Caco-2 (cell line): ENCODE measurements around the gene RSPO1. TPM values are rescaled to one million over a fixed set of nuclear protein-coding genes. Genes with fewer than 3 reads are reported as not detected.

Experiments used
- BruUV-seq: library from RNA; stranded (reverse); fragments of 400-500 nt; replicated peaks from 2 replicates; lab custom pipeline; 2021; lab: Mats Ljungman, UMichigan
- CTCF ChIA-PET: fragments of 300-600 bp; sonication (Branson Sonifier 250); formaldehyde crosslinking; loops from one replicate; lab custom pipeline; 2022; ENCODE audit warnings: antibody characterized with exemption; lab: Charles Lee
- POLR2A ChIA-PET: fragments of 300-600 bp; sonication (Branson Sonifier 250); formaldehyde crosslinking; loops from one replicate; lab custom pipeline; 2022; ENCODE audit warnings: antibody characterized with exemption; lab: Charles Lee
- DNase-seq, 2 experiments: peaks; one replicate each; pipeline versions ENCODE4 v3.0.0 to v3.0.0-alpha.2; 2020 to 2022
- H3K27me3 ChIP-seq: replicated peaks from 2 replicates; pipeline ENCODE4 v1.6.0; 2011; ENCODE audit warnings: low read length; ENCODE audit not compliant: control insufficient read depth, insufficient read depth
- H3K36me3 ChIP-seq: 2 replicates; pipeline ENCODE4 v1.5.1; 2011; ENCODE audit warnings: low read length; ENCODE audit not compliant: control insufficient read depth, insufficient read depth
- H3K4me1 ChIP-seq: fragments of 250-450 bp; sonication (Bioruptor Pico); 2 replicates; pipeline ENCODE4 v1.5.1; 2020; ENCODE audit warnings: mild to moderate bottlenecking
- H3K4me3 ChIP-seq: 2 replicates; pipeline ENCODE4 v1.5.1; 2011; ENCODE audit warnings: low read depth, mild to moderate bottlenecking, control low read depth, low read length
- H3K9me3 ChIP-seq: fragments of 250-450 bp; sonication (Bioruptor Pico); 2 replicates; pipeline ENCODE4 v1.5.1; 2020; ENCODE audit warnings: mild to moderate bottlenecking, moderate library complexity
- H3K27ac Mint-ChIP-seq: one replicate; pipeline ENCODE4 v1.8.0; 2022; ENCODE audit warnings: mixed read lengths; ENCODE audit not compliant: unreplicated experiment
- H3K27me3 Mint-ChIP-seq: one replicate; pipeline ENCODE4 v1.8.0; 2022; ENCODE audit warnings: mixed read lengths; ENCODE audit not compliant: insufficient read depth, unreplicated experiment
- H3K36me3 Mint-ChIP-seq: one replicate; pipeline ENCODE4 v1.8.0; 2022; ENCODE audit warnings: mild to moderate bottlenecking, mixed read lengths; ENCODE audit not compliant: insufficient read depth, unreplicated experiment
- H3K4me1 Mint-ChIP-seq: one replicate; pipeline ENCODE4 v1.8.0; 2022; ENCODE audit warnings: low read depth, mixed read lengths; ENCODE audit not compliant: unreplicated experiment
- H3K4me3 Mint-ChIP-seq: one replicate; pipeline ENCODE4 v1.8.0; 2022; ENCODE audit warnings: mild to moderate bottlenecking, moderate library complexity, mixed read lengths; ENCODE audit not compliant: unreplicated experiment
- H3K9me3 Mint-ChIP-seq: one replicate; pipeline ENCODE4 v1.8.0; 2022; ENCODE audit warnings: mixed read lengths; ENCODE audit not compliant: unreplicated experiment
- CTCF ChIP-seq, 2 experiments: fragments of 200-600 bp in 1 of 2; IDR thresholded peaks; 1 replicate in 1 of 2; 2 replicates in 1 of 2; pipeline versions ENCODE4 v1.5.1 to v1.8.0; 2011 to 2022; ENCODE audit warnings: antibody characterized with exemption in 1 of 2, control low read depth in 1 of 2, inconsistent platforms in 1 of 2, low read depth in 1 of 2, low read length in 1 of 2, mild to moderate bottlenecking in 1 of 2, moderate library complexity in 1 of 2; ENCODE audit not compliant: insufficient read depth in 1 of 2, severe bottlenecking in 1 of 2, unreplicated experiment in 1 of 2
- intact Hi-C: fragments of 100-400 bp; cut with micrococcal nuclease; formaldehyde crosslinking; loops from one replicate; pipeline ENCODE4 v1.10.0; 2022; ENCODE audit not compliant: unreplicated experiment
- total RNA-seq: library from RNA; stranded (reverse); gene quantifications from 2 replicates; pipeline ENCODE4 v1.2.3, GENCODE V29; 2022

Gene RSPO1
- total RNA-seq, 1 experiment from 2014 or later, result not detected

GRCh38 chr1:37614105-37614504 is 20.6 kb downstream of the RSPO1 start:
- no peaks in the 10 kb centered on the region for H3K9me3 Mint-ChIP-seq
- H3K27me3 Mint-ChIP-seq, result peaks cover 36% of the 10 kb centered on the region
- Histone ChIP-seq H3K27me3 (no peaks in the 10 kb centered on the region), H3K4me1 (no peaks in the 10 kb centered on the region), H3K36me3 (no peaks in the 10 kb centered on the region), H3K4me3 (no peak overlapping the region), H3K9me3 (no peaks in the 10 kb centered on the region)
- no peak overlapping the region for H3K27ac Mint-ChIP-seq
- no peak overlapping the region for H3K4me3 Mint-ChIP-seq
- intact Hi-C loops, result no loop called here
- no peaks in the 10 kb centered on the region for H3K4me1 Mint-ChIP-seq
- TF ChIP-seq CTCF (IDR thresholded peaks at IDR 0.05; ENCODE audit: insufficient read depth in 1 of 2, low read depth in 1 of 2, low read length in 1 of 2, severe bottlenecking in 1 of 2, unreplicated experiment in 1 of 2), result no peak
- ChIA-PET CTCF (no interaction called here), POLR2A (no interaction called here)
- DNase-seq, result no peak
- no peaks in the 10 kb centered on the region for H3K36me3 Mint-ChIP-seq
- BruUV-seq, result no TSS peak

- Histone ChIP-seq H3K4me1 (no peaks in the 10 kb centered on the region), H3K36me3 (no peaks in the 10 kb centered on the region), H3K4me3 (no peak overlapping the region), H3K27me3 (no peaks in the 10 kb centered on the region), H3K9me3 (no peaks in the 10 kb centered on the region)
- H3K4me1 Mint-ChIP-seq, result no peaks in the 10 kb centered on the region
- no peak for DNase-seq
- POLR2A ChIA-PET, result interaction anchor here (1.0 kb wide), 1 partner anchor 16 kb away, joined by 3 read pairs; the partner anchor contains the start of gene GNL2
- no peaks in the 10 kb centered on the region for H3K36me3 Mint-ChIP-seq
- no TSS peak for BruUV-seq
- peaks cover 26% of the 10 kb centered on the region for H3K27me3 Mint-ChIP-seq
- TF ChIP-seq CTCF (IDR thresholded peaks at IDR 0.05; ENCODE audit: insufficient read depth in 1 of 2, low read depth in 1 of 2, low read length in 1 of 2, severe bottlenecking in 1 of 2, unreplicated experiment in 1 of 2), result no peak
- no peak overlapping the region for H3K27ac Mint-ChIP-seq
- H3K9me3 Mint-ChIP-seq, result no peaks in the 10 kb centered on the region
- intact Hi-C loops, result no loop called here
- CTCF ChIA-PET, result interaction anchor here (0.9 kb wide), 1 partner anchor 9 kb away, joined by 3 read pairs; no protein-coding TSS in a partner anchor
- H3K4me3 Mint-ChIP-seq, result no peak overlapping the region
These were observed 22.5 kb downstream of the RSPO1 start for GRCh38 chr1:37612186-37612585.

GRCh38 chr1:37609994-37610393 is 24.7 kb downstream of the RSPO1 start:
- no peaks in the 10 kb centered on the region for H3K9me3 Mint-ChIP-seq
- peaks cover 12% of the 10 kb centered on the region for H3K27me3 Mint-ChIP-seq
- peaks cover under 1% of the 10 kb centered on the region for H3K4me1 Mint-ChIP-seq

More at GRCh38 chr1:37609994-37610393, 24.7 kb downstream of the RSPO1 start:
- Mint-ChIP-seq H3K4me3 (no peak overlapping the region), H3K36me3 (no peaks in the 10 kb centered on the region), H3K27ac (no peak overlapping the region)
- Histone ChIP-seq H3K27me3 (no peaks in the 10 kb centered on the region), H3K4me1 (no peaks in the 10 kb centered on the region), H3K9me3 (no peaks in the 10 kb centered on the region), H3K4me3 (no peak overlapping the region), H3K36me3 (no peaks in the 10 kb centered on the region)
- BruUV-seq, result no TSS peak
- intact Hi-C loops, result no loop called here
- no peak for DNase-seq
- CTCF ChIA-PET, result no interaction called here
- TF ChIP-seq CTCF (IDR thresholded peaks at IDR 0.05; ENCODE audit: insufficient read depth in 1 of 2, low read depth in 1 of 2, low read length in 1 of 2, severe bottlenecking in 1 of 2, unreplicated experiment in 1 of 2), result no peak
- POLR2A ChIA-PET, result no interaction called here
